Measurements from ENCODE around the gene FAM171A1. TPM values are rescaled to one million over a fixed set of nuclear protein-coding genes. Genes with fewer than 3 reads are reported as not detected.

The FAM171A1 gene
- total and polyA plus RNA-seq, 7 experiments from 2014 or later, result 3.2 to 14.5 (median 7.2) TPM

- Mint-ChIP-seq H3K27me3 (peaks cover 0 to 7% (median 0%) of the 10 kb centered on the region in 5 donors), H3K9me3 (no peaks in the 10 kb centered on the region), H3K36me3 (no peaks in the 10 kb centered on the region), H3K4me3 (no peak overlapping the region), H3K4me1 (peaks cover 0 to 10% (median 3%) of the 10 kb centered on the region in 7 donors), H3K27ac (no peak overlapping the region)
- ChIA-PET POLR2A (no interaction called here), CTCF (no interaction called here)
- ATAC-seq (no peak), DNase-seq (no peak)
- H3K27me3 ChIP-seq (ENCODE audit: control insufficient read depth in 2 of 2, insufficient read depth in 2 of 2, low read length in 2 of 2), result no peaks in the 10 kb centered on the region
- intact Hi-C loops (cut with micrococcal nuclease), result no loop called here
- H3K4me3 ChIP-seq (ENCODE audit: low read length), result no peak overlapping the region
- no peaks in the 10 kb centered on the region for H3K9me3 ChIP-seq (ENCODE audit: control insufficient read depth in 2 of 3, low read length in 3 of 3)
- no peaks in the 10 kb centered on the region for H3K4me1 ChIP-seq (ENCODE audit: control insufficient read depth in 2 of 2, insufficient read depth in 2 of 2, low read length in 2 of 2)
- H3K27ac ChIP-seq (ENCODE audit: low read depth, low read length), result no peak overlapping the region
- no peaks in the 10 kb centered on the region for H3K36me3 ChIP-seq (ENCODE audit: control insufficient read depth in 2 of 3, insufficient read depth in 3 of 3, low read length in 3 of 3)
These were observed 54.1 kb downstream of the FAM171A1 start for GRCh38 chr10:15316871-15317464.

GRCh38 chr10:15316145-15316544 lies 54.9 kb downstream of the FAM171A1 start:
- ATAC-seq, result no peak
- Mint-ChIP-seq H3K4me1 (peaks cover 0 to 10% (median 3%) of the 10 kb centered on the region in 7 donors), H3K27ac (no peak overlapping the region), H3K4me3 (no peak overlapping the region), H3K9me3 (no peaks in the 10 kb centered on the region), H3K27me3 (peaks cover 0 to 7% (median 0%) of the 10 kb centered on the region in 5 donors), H3K36me3 (no peaks in the 10 kb centered on the region)
- DNase-seq, result no peak
- intact Hi-C loops (cut with micrococcal nuclease), result no loop called here
- H3K9me3 ChIP-seq (ENCODE audit: control insufficient read depth in 2 of 3, low read length in 3 of 3), result no peaks in the 10 kb centered on the region
- H3K4me3 ChIP-seq (ENCODE audit: low read length), result no peak overlapping the region
- H3K27ac ChIP-seq (ENCODE audit: low read depth, low read length), result no peak overlapping the region
- ChIA-PET POLR2A (no interaction called here), CTCF (no interaction called here)
- H3K27me3 ChIP-seq (ENCODE audit: control insufficient read depth in 2 of 2, insufficient read depth in 2 of 2, low read length in 2 of 2), result no peaks in the 10 kb centered on the region
- no peaks in the 10 kb centered on the region for H3K4me1 ChIP-seq (ENCODE audit: control insufficient read depth in 2 of 2, insufficient read depth in 2 of 2, low read length in 2 of 2)
- no peaks in the 10 kb centered on the region for H3K36me3 ChIP-seq (ENCODE audit: control insufficient read depth in 2 of 3, insufficient read depth in 3 of 3, low read length in 3 of 3)

GRCh38 chr10:15315286-15315685 lies 55.8 kb downstream of the FAM171A1 start:
- Histone ChIP-seq H3K36me3 (ENCODE audit: control insufficient read depth in 2 of 3, insufficient read depth in 3 of 3, low read length in 3 of 3) (no peaks in the 10 kb centered on the region), H3K27ac (ENCODE audit: low read depth, low read length) (no peak overlapping the region), H3K4me1 (ENCODE audit: control insufficient read depth in 2 of 2, insufficient read depth in 2 of 2, low read length in 2 of 2) (no peaks in the 10 kb centered on the region), H3K4me3 (ENCODE audit: low read length) (no peak overlapping the region), H3K9me3 (ENCODE audit: control insufficient read depth in 2 of 3, low read length in 3 of 3) (no peaks in the 10 kb centered on the region), H3K27me3 (ENCODE audit: control insufficient read depth in 2 of 2, insufficient read depth in 2 of 2, low read length in 2 of 2) (no peaks in the 10 kb centered on the region)
- DNase-seq (no peak), ATAC-seq (no peak)
- ChIA-PET POLR2A (no interaction called here), CTCF (no interaction called here)
- intact Hi-C loops (cut with micrococcal nuclease), result no loop called here
- Mint-ChIP-seq H3K36me3 (no peaks in the 10 kb centered on the region), H3K4me3 (no peak overlapping the region), H3K27ac (no peak overlapping the region), H3K4me1 (peaks cover 0 to 10% (median 3%) of the 10 kb centered on the region in 7 donors), H3K9me3 (no peaks in the 10 kb centered on the region), H3K27me3 (peaks cover 0 to 7% (median 0%) of the 10 kb centered on the region in 5 donors)

- H3K4me1 Mint-ChIP-seq, result peaks cover 0 to 10% (median 3%) of the 10 kb centered on the region in 7 donors
- no peaks in the 10 kb centered on the region for H3K36me3 Mint-ChIP-seq
- ChIA-PET CTCF (no interaction called here), POLR2A (no interaction called here)
- Histone ChIP-seq H3K4me1 (ENCODE audit: control insufficient read depth in 2 of 2, insufficient read depth in 2 of 2, low read length in 2 of 2) (no peaks in the 10 kb centered on the region), H3K4me3 (ENCODE audit: low read length) (no peak overlapping the region), H3K27ac (ENCODE audit: low read depth, low read length) (no peak overlapping the region), H3K27me3 (ENCODE audit: control insufficient read depth in 2 of 2, insufficient read depth in 2 of 2, low read length in 2 of 2) (no peaks in the 10 kb centered on the region), H3K36me3 (ENCODE audit: control insufficient read depth in 2 of 3, insufficient read depth in 3 of 3, low read length in 3 of 3) (no peaks in the 10 kb centered on the region), H3K9me3 (ENCODE audit: control insufficient read depth in 2 of 3, low read length in 3 of 3) (no peaks in the 10 kb centered on the region)
- H3K9me3 Mint-ChIP-seq, result no peaks in the 10 kb centered on the region
- no peak for ATAC-seq
- no peak overlapping the region for H3K27ac Mint-ChIP-seq
- no peak for DNase-seq
- H3K4me3 Mint-ChIP-seq, result no peak overlapping the region
- peaks cover 0 to 7% (median 0%) of the 10 kb centered on the region in 5 donors for H3K27me3 Mint-ChIP-seq
- intact Hi-C loops (cut with micrococcal nuclease), result no loop called here
These were observed 56.5 kb downstream of the FAM171A1 start for GRCh38 chr10:15314482-15315045.

GRCh38 chr10:15313843-15314242 lies 57.2 kb downstream of the FAM171A1 start:
- CTCF ChIA-PET, result interaction anchor here (0.5 kb wide), 1 partner anchor 106 kb away, joined by 4 read pairs; no protein-coding TSS in a partner anchor
- Histone ChIP-seq H3K9me3 (ENCODE audit: control insufficient read depth in 2 of 3, low read length in 3 of 3) (no peaks in the 10 kb centered on the region), H3K4me3 (ENCODE audit: low read length) (no peak overlapping the region), H3K36me3 (ENCODE audit: control insufficient read depth in 2 of 3, insufficient read depth in 3 of 3, low read length in 3 of 3) (no peaks in the 10 kb centered on the region), H3K27ac (ENCODE audit: low read depth, low read length) (no peak overlapping the region), H3K4me1 (ENCODE audit: control insufficient read depth in 2 of 2, insufficient read depth in 2 of 2, low read length in 2 of 2) (no peaks in the 10 kb centered on the region), H3K27me3 (ENCODE audit: control insufficient read depth in 2 of 2, insufficient read depth in 2 of 2, low read length in 2 of 2) (no peaks in the 10 kb centered on the region)
- Mint-ChIP-seq H3K9me3 (no peaks in the 10 kb centered on the region), H3K27me3 (peaks cover 0 to 3% (median 0%) of the 10 kb centered on the region in 5 donors), H3K27ac (peak overlapping the region in 1 of 9 donors; percentile 17), H3K4me3 (peak overlapping the region in 3 of 10 donors; percentile 4 to 28 (median 9)), H3K4me1 (peaks cover 0 to 10% (median 3%) of the 10 kb centered on the region in 7 donors), H3K36me3 (no peaks in the 10 kb centered on the region)
- no peak for DNase-seq
- intact Hi-C loops (cut with micrococcal nuclease), result no loop called here
- ATAC-seq, result peak; percentile 36
- POLR2A ChIA-PET, result no interaction called here

- Mint-ChIP-seq H3K4me3 (no peak overlapping the region), H3K4me1 (peaks cover 0 to 10% (median 3%) of the 10 kb centered on the region in 7 donors), H3K27ac (no peak overlapping the region), H3K27me3 (no peaks in the 10 kb centered on the region), H3K9me3 (no peaks in the 10 kb centered on the region), H3K36me3 (peaks cover 0 to 2% (median 0%) of the 10 kb centered on the region in 5 donors)
- ChIA-PET CTCF (no interaction called here), POLR2A (no interaction called here)
- H3K36me3 ChIP-seq (ENCODE audit: control insufficient read depth in 2 of 3, insufficient read depth in 3 of 3, low read length in 3 of 3), result no peaks in the 10 kb centered on the region
- no peak overlapping the region for H3K27ac ChIP-seq (ENCODE audit: low read depth, low read length)
- no peaks in the 10 kb centered on the region for H3K4me1 ChIP-seq (ENCODE audit: control insufficient read depth in 2 of 2, insufficient read depth in 2 of 2, low read length in 2 of 2)
- DNase-seq, result no peak
- intact Hi-C loops (cut with micrococcal nuclease), result no loop called here
- H3K4me3 ChIP-seq (ENCODE audit: low read length), result no peak overlapping the region
- H3K9me3 ChIP-seq (ENCODE audit: control insufficient read depth in 2 of 3, low read length in 3 of 3), result no peaks in the 10 kb centered on the region
- no peaks in the 10 kb centered on the region for H3K27me3 ChIP-seq (ENCODE audit: control insufficient read depth in 2 of 2, insufficient read depth in 2 of 2, low read length in 2 of 2)
- no peak for ATAC-seq
These were observed 58.0 kb downstream of the FAM171A1 start for GRCh38 chr10:15313047-15313446.
